ENCODE data around the gene HBE1. TPM values are rescaled to one million over a fixed set of nuclear protein-coding genes. Genes with fewer than 3 reads are reported as not detected.

Gene HBE1
- total RNA-seq, 1 experiment from 2014 or later = not detected

- no peaks in the 10 kb centered on the region for H3K27me3 ChIP-seq (ENCODE audit: insufficient read depth, low read length)
- H2BK15ac ChIP-seq (ENCODE audit: low read depth, low read length) = no peak overlapping the region
- H3K36me3 Mint-ChIP-seq (ENCODE audit: insufficient read depth in 1 of 3, low read depth in 3 of 3) = no peaks in the 10 kb centered on the region
- no peaks in the 10 kb centered on the region for H3K79me2 ChIP-seq (ENCODE audit: insufficient read depth, low read length)
- H3K9me3 ChIP-seq (ENCODE audit: control insufficient read depth, low read depth, low read length) = no peaks in the 10 kb centered on the region
- H3K27ac ChIP-seq (ENCODE audit: insufficient read length, low read depth, low read length) = no peak overlapping the region
- H3K23me2 ChIP-seq (ENCODE audit: insufficient read length, low read depth, low read length, poor library complexity, severe bottlenecking) = no peaks in the 10 kb centered on the region
- peaks cover 0 to 2% of the 10 kb centered on the region in 2 experiments; a peak in 3 of 5 replicates for H3K9me3 Mint-ChIP-seq
- no peak overlapping the region for H2BK5ac ChIP-seq (ENCODE audit: insufficient read length, low read length)
- H3K27ac Mint-ChIP-seq = no peak overlapping the region
- H3K4me2 ChIP-seq (ENCODE audit: insufficient read depth, insufficient read length, low read length) = no peak overlapping the region
- H2BK20ac ChIP-seq (ENCODE audit: low read depth, low read length, poor library complexity, severe bottlenecking) = no peak overlapping the region
- TF ChIP-seq CTCF (conservative IDR thresholded peaks at IDR 0.05) = no peak
- no peak overlapping the region for H4K8ac ChIP-seq (replicated peaks; ENCODE audit: insufficient read length, low read depth, low read length)
- peaks cover 0 to 5% of the 10 kb centered on the region in 2 experiments; a peak in 2 of 4 replicates for H3K4me1 Mint-ChIP-seq
- no peak overlapping the region for H3K4me3 Mint-ChIP-seq
- no peak overlapping the region for H2BK120ac ChIP-seq (ENCODE audit: low read depth, low read length, poor library complexity, severe bottlenecking)
- H2AFZ ChIP-seq (ENCODE audit: low read length) = no peak overlapping the region
- no peak overlapping the region for H3K14ac ChIP-seq (ENCODE audit: insufficient read depth, low read length)
- no peak overlapping the region for H3K18ac ChIP-seq (ENCODE audit: insufficient read length, low read depth, low read length)
- no peak overlapping the region for H3K4ac ChIP-seq (ENCODE audit: low read depth, low read length)
- no peaks in the 10 kb centered on the region for H3K79me1 ChIP-seq (ENCODE audit: insufficient read depth, low read depth, low read length, poor library complexity, severe bottlenecking)
- no peak overlapping the region for H3T11ph ChIP-seq (ENCODE audit: low read length)
- no peak overlapping the region for H4K5ac ChIP-seq (ENCODE audit: insufficient read length, low read depth, low read length)
- H3K23ac ChIP-seq (ENCODE audit: insufficient read length, low read depth, low read length) = no peak overlapping the region
- H3K56ac ChIP-seq (ENCODE audit: insufficient read length, low read depth, low read length) = no peak overlapping the region
- no peak overlapping the region for H3K9ac ChIP-seq (ENCODE audit: extremely low read depth, insufficient read length, low read length)
- no peaks in the 10 kb centered on the region for H4K20me1 ChIP-seq (ENCODE audit: control insufficient read depth, insufficient read depth, insufficient read length)
- no peak for DNase-seq
- H4K91ac ChIP-seq (ENCODE audit: insufficient read length, low read depth, low read length) = no peak overlapping the region
- peaks cover 3% of the 10 kb centered on the region for H3K27me3 Mint-ChIP-seq (ENCODE audit: low read depth)
- H2AK5ac ChIP-seq (ENCODE audit: insufficient read length, low read length) = no peak overlapping the region
- no peak overlapping the region for H2BK12ac ChIP-seq (ENCODE audit: insufficient read length, low read depth, low read length)
- WGBS (ENCODE audit: extremely low coverage, insufficient read length, low lambda C conversion rate) = no CpG with 5 or more reads among the region's 2 CpGs
- H3K4me1 ChIP-seq (ENCODE audit: insufficient read depth, low read length) = no peaks in the 10 kb centered on the region
Observed at GRCh38 chr11:5267033-5267563, 2.6 kb downstream of the HBE1 start.

Measured in H9 (cell line).